Measurements from ENCODE around the gene DYRK1B. TPM values are rescaled to one million over a fixed set of nuclear protein-coding genes. Genes with fewer than 3 reads are reported as not detected.

Gene DYRK1B
- 13.8 and 17.3 TPM in 2 replicates for polyA plus RNA-seq (2011; rRNA removed)
- polyA plus RNA-seq (2012; cell fraction: cytosol; rRNA removed), result 10.5 and 14.7 TPM in 2 replicates
- polyA plus RNA-seq (2012; cell fraction: nucleus; rRNA removed), result 43.9 and 45.3 TPM in 2 replicates
- polyA plus RNA-seq (2017; fragmentation: RNase III; extraction: RNeasy Plus Mini Kit Qiagen cat#74134 plus additional on column Dnase treatment), result 12.9 to 21.2 TPM (median 18.6 TPM) in 3 replicates
- 37.2 and 47.0 TPM in 2 replicates for polyA minus RNA-seq (2011; rRNA and poly(A)+ RNA removed)

DNA sequence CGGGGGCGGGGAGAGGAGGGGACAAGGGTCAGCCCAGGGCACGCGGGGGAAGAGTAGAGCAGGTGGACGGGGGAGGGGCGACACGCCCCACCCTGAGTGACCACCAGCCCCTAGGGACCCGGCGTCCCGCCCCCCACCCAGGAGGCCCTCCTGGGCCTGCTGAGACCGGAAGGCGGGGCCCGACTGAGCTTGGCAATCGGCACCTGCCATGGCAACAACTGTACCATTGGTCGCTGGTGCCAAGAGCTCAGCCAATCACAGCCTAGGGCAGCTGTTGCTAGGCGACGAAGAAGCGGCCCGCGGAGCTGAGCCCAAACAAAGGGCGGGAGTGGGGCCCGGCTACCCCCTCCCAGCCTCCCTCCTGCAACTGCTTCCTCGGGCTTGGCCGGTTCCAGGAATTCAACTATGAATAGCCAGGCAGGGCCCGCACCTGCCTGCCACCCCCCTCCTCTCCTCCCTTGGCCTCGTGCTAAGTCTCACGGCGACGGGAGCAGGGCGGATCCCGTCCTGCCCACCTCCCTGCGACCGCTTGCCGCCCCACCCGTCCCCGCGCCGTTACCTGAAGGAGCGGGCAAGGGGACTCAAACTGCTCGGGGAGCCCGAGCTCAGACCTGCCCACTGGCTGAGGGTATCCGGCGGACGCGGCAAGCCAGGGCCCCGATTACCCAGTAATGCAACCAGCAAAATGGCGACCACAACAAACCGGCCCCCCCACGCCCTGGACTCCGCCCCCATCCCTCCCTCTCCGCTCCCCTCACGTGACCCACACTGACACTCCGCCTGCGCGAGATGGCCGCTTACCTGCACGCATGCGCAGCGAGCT is at the start of gene DYRK1B:
TSS of gene DYRK1B (minus strand) at position 699 of the 823 bp plus-strand sequence. CDS start 2,295 bp downstream, outside the sequence.
- CTCF ChIA-PET, result interaction anchor here (0.9 to 2.1 kb wide), 7 partner anchors 11 to 137 kb away, joined by 3 to 42 read pairs (median 7); partner anchors contain the start of genes FBL and PSMC4
- Histone ChIP-seq H3K4me3 (peak within 1 kb of the TSS; percentile 73), H3K4me2 (peak within 1 kb of the TSS; percentile 88), H3K27ac (peak within 1 kb of the TSS; percentile 81 to 87), H3K9me3 (no peaks in the 10 kb centered on the region), H3K4me1 (peaks cover 17% of the 10 kb centered on the region)
- POLR2A ChIA-PET, result interaction anchor here (0.5 to 1.7 kb wide), 33 partner anchors 9 to 1901 kb away, joined by 3 to 97 read pairs (median 4); partner anchors contain the start of genes C19orf47, FBL, PLD3 and PSMC4
- peak; percentile 90 to 95 for ATAC-seq
- FAIRE-seq, result peak; percentile 100
- DNase-seq (ENCODE audit: low read depth in 1 of 2, low spot score in 1 of 2), result peak; percentile 100
- 2% methylated on average over 53 of the region's 59 CpGs for WGBS (ENCODE audit: missing lambda C conversion rate)
- TF ChIP-seq PHF8 (IDR thresholded peaks at IDR 0.05; ENCODE audit: borderline replicate concordance, low read depth), result peak; percentile 95
- TF ChIP-seq HOXB13 (CRISPR knock-in tag; IDR thresholded peaks at IDR 0.05; ENCODE audit: low read depth), result no peak
- peak; percentile 90 for TF ChIP-seq HOXB5 (CRISPR knock-in tag; IDR thresholded peaks at IDR 0.05)
- no peak for TF ChIP-seq SREBF2 (IDR thresholded peaks at IDR 0.05)
- peak; percentile 98 for TF ChIP-seq RFX5 (IDR thresholded peaks at IDR 0.05)
- TF ChIP-seq EP300 (IDR thresholded peaks at IDR 0.05), result no peak; a peak in 1 of 5 replicates
- TF ChIP-seq KDM5A (IDR thresholded peaks at IDR 0.05), result peak; percentile 88
- TF ChIP-seq TP53 (CRISPR knock-in tag; IDR thresholded peaks at IDR 0.05), result peak; percentile 97
- TF ChIP-seq POLR2A (IDR thresholded peaks at IDR 0.05; ENCODE audit: low read length), result peak; percentile 40
- TF ChIP-seq ESRRA (IDR thresholded peaks at IDR 0.05; ENCODE audit: borderline replicate concordance, low read length), result 0 out of 2 replicates have a peak, but pooled peaks have one; percentile 4
- no peak for TF ChIP-seq NFE2L2 (conservative IDR thresholded peaks at IDR 0.05; ENCODE audit: low read length)
- peak; percentile 56 for TF ChIP-seq GATA3 (IDR thresholded peaks at IDR 0.05; ENCODE audit: borderline replicate concordance)
- peak; percentile 84 for TF ChIP-seq MAZ (IDR thresholded peaks at IDR 0.05; ENCODE audit: borderline replicate concordance, low read depth, low read length)
- peak; percentile 96 for TF ChIP-seq HOXA7 (CRISPR knock-in tag; IDR thresholded peaks at IDR 0.05)
- TF ChIP-seq FOSL2 (IDR thresholded peaks at IDR 0.05), result no peak
- peak; percentile 40 for TF ChIP-seq FOSL2 (CRISPR knock-in tag; IDR thresholded peaks at IDR 0.05)
- TF ChIP-seq, protein P1, sequence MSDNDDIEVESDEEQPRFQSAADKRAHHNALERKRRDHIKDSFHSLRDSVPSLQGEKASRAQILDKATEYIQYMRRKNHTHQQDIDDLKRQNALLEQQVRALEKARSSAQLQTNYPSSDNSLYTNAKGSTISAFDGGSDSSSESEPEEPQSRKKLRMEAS (IDR thresholded peaks at IDR 0.05), result peak; percentile 90
- TF ChIP-seq, protein P2, sequence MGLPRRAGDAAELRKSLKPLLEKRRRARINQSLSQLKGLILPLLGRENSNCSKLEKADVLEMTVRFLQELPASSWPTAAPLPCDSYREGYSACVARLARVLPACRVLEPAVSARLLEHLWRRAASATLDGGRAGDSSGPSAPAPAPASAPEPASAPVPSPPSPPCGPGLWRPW (IDR thresholded peaks at IDR 0.05), result no peak
- peak; percentile 96 for TF ChIP-seq FOSB (CRISPR knock-in tag; IDR thresholded peaks at IDR 0.05)
- TF ChIP-seq RARB (CRISPR knock-in tag; IDR thresholded peaks at IDR 0.05), result peak; percentile 92; the same call in 1 of the 2 replicates
- TF ChIP-seq NPAS2 (CRISPR knock-in tag; IDR thresholded peaks at IDR 0.05; ENCODE audit: borderline replicate concordance), result no peak
- TF ChIP-seq MAFK (IDR thresholded peaks at IDR 0.05; ENCODE audit: partially characterized antibody), result no peak
- TF ChIP-seq RNF2 (IDR thresholded peaks at IDR 0.05; ENCODE audit: borderline replicate concordance, low read depth), result no peak
- peak; percentile 96 for TF ChIP-seq BHLHE40 (IDR thresholded peaks at IDR 0.05; ENCODE audit: low read depth, low read length)
- 0 out of 2 replicates have a peak, but pooled peaks have one; percentile 65 for TF ChIP-seq HDAC2 (IDR thresholded peaks at IDR 0.05)
- TF ChIP-seq KDM1A (IDR thresholded peaks at IDR 0.05; ENCODE audit: low read depth), result no peak
- TF ChIP-seq, protein P3, sequence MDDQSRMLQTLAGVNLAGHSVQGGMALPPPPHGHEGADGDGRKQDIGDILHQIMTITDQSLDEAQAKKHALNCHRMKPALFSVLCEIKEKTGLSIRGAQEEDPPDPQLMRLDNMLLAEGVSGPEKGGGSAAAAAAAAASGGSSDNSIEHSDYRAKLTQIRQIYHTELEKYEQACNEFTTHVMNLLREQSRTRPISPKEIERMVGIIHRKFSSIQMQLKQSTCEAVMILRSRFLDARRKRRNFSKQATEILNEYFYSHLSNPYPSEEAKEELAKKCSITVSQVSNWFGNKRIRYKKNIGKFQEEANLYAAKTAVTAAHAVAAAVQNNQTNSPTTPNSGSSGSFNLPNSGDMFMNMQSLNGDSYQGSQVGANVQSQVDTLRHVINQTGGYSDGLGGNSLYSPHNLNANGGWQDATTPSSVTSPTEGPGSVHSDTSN (IDR thresholded peaks at IDR 0.05), result peak; percentile 92
- TF ChIP-seq, protein P4, sequence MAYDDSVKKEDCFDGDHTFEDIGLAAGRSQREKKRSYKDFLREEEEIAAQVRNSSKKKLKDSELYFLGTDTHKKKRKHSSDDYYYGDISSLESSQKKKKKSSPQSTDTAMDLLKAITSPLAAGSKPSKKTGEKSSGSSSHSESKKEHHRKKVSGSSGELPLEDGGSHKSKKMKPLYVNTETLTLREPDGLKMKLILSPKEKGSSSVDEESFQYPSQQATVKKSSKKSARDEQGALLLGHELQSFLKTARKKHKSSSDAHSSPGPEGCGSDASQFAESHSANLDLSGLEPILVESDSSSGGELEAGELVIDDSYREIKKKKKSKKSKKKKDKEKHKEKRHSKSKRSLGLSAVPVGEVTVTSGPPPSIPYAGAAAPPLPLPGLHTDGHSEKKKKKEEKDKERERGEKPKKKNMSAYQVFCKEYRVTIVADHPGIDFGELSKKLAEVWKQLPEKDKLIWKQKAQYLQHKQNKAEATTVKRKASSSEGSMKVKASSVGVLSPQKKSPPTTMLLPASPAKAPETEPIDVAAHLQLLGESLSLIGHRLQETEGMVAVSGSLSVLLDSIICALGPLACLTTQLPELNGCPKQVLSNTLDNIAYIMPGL (CRISPR knock-in tag; IDR thresholded peaks at IDR 0.05; ENCODE audit: borderline replicate concordance), result peak; percentile 77; the same call in 1 of the 2 replicates
- no peak for TF ChIP-seq ZC3H11A (IDR thresholded peaks at IDR 0.05)
- TF ChIP-seq EHF (CRISPR knock-in tag; IDR thresholded peaks at IDR 0.05), result peak; percentile 72; the same call in 1 of the 2 replicates
- TF ChIP-seq CEBPB (IDR thresholded peaks at IDR 0.05), result peak in 1 of 2 experiments; percentile 2; a peak in 1 of 4 replicates
- peak; percentile 92 to 96 for TF ChIP-seq JUN (IDR thresholded peaks at IDR 0.05)
- TF ChIP-seq MYC (IDR thresholded peaks at IDR 0.05; ENCODE audit: borderline replicate concordance, low read length), result peak; percentile 86
- TF ChIP-seq ZFP36 (IDR thresholded peaks at IDR 0.05; ENCODE audit: borderline replicate concordance, partially characterized antibody), result no peak
- TF ChIP-seq, protein P5, sequence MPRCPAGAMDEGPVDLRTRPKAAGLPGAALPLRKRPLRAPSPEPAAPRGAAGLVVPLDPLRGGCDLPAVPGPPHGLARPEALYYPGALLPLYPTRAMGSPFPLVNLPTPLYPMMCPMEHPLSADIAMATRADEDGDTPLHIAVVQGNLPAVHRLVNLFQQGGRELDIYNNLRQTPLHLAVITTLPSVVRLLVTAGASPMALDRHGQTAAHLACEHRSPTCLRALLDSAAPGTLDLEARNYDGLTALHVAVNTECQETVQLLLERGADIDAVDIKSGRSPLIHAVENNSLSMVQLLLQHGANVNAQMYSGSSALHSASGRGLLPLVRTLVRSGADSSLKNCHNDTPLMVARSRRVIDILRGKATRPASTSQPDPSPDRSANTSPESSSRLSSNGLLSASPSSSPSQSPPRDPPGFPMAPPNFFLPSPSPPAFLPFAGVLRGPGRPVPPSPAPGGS (IDR thresholded peaks at IDR 0.05), result peak; percentile 68; the same call in 2 of the 3 replicates
- TF ChIP-seq, protein P6, sequence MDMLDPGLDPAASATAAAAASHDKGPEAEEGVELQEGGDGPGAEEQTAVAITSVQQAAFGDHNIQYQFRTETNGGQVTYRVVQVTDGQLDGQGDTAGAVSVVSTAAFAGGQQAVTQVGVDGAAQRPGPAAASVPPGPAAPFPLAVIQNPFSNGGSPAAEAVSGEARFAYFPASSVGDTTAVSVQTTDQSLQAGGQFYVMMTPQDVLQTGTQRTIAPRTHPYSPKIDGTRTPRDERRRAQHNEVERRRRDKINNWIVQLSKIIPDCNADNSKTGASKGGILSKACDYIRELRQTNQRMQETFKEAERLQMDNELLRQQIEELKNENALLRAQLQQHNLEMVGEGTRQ (IDR thresholded peaks at IDR 0.05), result peak; percentile 99
